HG03354 (cell line): Measurements from ENCODE around the gene PUSL1.

ENCODE experiments used
- ATAC-seq: cut with Tn5 transposase; IDR thresholded peaks from one replicate; pipeline ENCODE4 v1.9.1; 2021; ENCODE audit warnings: mild to moderate bottlenecking; ENCODE audit not compliant: unreplicated experiment, poor library complexity, severe bottlenecking

PUSL1 gene

DNA sequence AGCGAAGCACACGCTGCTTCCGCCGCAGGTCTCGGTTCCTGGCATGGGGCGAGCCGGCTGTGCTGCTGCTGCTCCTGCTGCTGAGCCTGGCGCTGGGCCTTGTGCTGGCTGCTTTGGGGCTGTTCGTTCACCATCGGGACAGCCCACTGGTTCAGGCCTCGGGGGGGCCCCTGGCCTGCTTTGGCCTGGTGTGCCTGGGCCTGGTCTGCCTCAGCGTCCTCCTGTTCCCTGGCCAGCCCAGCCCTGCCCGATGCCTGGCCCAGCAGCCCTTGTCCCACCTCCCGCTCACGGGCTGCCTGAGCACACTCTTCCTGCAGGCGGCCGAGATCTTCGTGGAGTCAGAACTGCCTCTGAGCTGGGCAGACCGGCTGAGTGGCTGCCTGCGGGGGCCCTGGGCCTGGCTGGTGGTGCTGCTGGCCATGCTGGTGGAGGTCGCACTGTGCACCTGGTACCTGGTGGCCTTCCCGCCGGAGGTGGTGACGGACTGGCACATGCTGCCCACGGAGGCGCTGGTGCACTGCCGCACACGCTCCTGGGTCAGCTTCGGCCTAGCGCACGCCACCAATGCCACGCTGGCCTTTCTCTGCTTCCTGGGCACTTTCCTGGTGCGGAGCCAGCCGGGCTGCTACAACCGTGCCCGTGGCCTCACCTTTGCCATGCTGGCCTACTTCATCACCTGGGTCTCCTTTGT is 25.3 kb downstream of the PUSL1 start:
- ATAC-seq, result no peak

DNA sequence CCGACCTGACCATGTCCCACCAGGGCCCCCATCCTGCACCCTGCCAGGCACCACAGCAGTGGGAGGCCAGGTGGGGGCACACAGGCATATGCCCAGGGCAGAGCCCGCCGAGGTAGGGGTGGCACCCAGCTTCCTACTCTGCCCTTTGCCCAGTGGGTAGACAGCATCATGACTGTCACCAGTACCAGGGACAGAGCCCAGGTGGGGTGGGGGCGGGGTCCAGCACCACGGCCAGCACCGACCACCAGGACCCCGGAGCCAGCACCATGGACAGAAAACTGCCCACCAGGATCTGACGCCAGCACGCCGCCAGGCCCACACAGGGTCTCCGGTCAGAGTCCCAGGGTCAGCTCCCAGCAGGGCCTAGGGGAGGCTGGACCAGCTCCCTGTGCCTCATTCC is 26.4 kb downstream of the PUSL1 start:
- no peak for ATAC-seq

DNA sequence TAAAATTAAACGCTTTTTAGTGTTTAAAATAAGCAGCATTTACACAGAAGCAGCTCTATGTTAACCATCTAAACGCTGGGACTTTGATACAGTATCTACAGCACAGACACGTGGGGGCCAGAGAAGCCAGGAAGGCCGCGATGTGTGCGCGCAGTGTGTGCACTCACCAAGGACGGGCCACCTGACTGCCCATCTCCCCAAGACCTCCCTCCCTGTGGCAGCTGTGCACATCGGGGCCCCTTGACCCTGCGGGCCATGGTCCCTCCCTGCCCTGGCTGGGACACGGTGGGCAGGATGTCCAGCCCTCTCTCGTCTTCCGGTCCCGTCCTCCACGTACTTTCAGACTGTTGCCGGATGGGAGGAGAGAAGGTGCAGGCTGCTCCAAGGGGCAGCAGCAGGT is 26.9 kb downstream of the PUSL1 start:
- ATAC-seq, result no peak

DNA sequence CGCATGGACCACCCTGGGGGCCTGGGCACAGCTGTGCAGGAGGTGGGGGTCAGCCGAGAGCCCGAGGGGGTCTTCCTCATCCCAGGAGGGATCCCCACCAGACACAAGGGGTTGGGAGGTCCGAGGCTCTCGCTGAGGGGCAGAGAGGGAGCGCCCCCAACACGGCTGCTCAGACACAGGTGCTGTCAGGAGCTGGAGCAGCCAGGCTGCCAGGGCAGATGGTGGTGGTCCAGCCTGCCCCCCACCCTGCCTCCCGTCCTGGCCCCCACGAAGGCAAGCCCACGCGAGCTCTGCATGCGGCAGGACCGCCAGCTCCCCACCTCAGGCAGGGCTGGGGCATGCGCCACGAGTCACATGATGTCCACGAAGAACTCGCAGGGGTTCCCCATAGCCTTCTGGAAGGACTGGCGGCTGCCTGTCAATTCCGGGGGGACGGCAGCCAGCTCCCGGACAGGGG is 27.4 kb downstream of the PUSL1 start:
- no peak for ATAC-seq

DNA sequence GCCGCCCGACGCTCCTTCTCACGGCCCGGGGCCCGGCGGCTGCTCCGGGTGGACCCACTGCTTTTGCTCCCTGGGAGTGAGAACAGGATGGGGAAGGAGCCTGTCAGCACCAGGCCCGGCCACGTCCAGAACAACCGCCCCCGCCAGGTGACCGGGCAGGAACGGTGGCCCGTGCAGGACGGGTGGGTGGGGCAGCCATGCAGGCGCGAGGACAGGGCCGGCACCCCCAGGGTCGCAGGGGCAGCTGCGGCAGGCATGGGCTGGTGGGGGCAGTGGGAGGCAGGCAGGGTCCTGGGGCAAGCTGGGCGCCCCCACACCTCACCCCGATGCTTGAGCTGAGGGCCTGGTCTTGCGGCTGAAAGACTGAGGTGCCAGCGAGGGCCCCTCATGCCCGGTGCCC is 28.0 kb downstream of the PUSL1 start:
- ATAC-seq, result no peak

DNA sequence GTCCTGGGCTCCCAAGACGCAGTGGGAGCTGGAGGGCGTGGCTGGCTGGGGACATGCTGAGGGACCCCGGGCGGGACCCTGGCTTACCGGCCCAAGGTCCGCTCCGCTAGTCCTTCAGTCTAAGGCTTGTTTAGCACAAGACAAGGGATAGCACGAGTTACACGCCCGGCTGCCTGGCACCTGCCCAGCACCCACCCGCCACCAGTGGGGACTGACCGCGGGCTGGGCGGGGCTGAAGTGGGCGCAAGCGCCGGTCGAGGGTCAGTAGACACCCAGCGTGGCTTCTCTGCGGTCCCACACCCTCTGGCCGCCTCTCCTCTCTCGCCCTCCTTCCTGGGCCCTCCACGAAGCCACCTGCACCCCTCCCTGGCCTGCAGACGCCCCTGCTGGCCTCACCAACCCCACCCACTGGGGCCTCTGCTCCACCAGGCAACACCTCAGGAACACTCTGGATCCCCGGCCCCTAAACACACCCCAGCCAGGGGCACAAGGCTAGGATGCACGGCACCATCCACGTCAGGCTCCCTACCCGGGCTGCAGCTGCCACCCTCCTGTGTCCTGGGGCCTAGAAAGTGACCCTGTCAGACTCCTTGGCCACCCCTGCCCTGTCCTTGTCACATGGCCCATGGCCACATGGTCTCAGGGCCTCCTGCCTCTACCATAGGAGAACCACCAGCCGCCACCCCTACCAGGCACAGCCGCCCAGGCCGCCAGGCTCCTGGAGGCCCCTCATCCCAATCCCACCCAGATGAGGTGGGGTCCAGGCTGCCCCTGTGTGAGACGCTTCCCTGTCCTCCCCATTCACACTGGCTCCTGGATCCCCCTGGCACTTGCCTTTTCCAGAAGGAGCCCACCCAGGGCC is 28.8 kb downstream of the PUSL1 start:
- ATAC-seq, result no peak

DNA sequence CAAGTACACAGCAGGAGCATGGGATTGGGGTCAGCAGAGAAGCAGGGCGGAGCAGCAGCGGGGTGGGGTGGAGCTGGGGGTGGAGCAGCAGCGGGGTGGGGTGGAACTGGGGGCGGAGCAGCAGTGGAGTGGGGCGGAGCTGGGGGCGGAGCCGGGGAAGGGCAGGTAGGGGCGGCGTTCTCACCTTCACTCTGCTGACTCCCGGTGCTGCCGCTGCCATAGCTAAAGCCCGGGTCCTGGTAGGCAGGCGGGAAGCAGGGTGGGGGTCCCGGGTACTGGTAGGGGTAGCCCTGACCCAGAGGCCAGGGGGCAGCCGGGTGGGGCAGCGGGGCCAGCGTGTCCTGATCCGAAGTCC is 29.4 kb downstream of the PUSL1 start:
- no peak for ATAC-seq

DNA sequence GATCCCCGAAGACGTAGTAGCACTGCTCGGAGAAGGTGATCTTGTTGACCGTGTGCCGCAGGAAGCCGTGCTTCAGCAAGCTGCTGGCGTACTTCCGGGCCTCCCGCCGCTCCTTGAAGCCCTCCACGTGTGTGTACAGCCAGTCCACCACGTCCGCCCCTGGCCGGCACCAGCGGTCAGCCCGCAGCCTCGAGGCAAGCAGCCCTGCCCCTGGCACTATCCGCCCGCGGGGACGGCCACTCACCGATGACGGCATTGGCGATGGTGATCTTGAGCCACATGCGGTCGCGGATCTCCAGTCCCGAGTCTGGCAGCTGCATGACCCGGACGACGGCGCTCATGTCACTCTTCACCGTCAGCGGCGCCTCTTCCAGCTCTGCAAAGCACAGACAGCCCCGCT is 29.9 kb downstream of the PUSL1 start:
- no peak for ATAC-seq

DNA sequence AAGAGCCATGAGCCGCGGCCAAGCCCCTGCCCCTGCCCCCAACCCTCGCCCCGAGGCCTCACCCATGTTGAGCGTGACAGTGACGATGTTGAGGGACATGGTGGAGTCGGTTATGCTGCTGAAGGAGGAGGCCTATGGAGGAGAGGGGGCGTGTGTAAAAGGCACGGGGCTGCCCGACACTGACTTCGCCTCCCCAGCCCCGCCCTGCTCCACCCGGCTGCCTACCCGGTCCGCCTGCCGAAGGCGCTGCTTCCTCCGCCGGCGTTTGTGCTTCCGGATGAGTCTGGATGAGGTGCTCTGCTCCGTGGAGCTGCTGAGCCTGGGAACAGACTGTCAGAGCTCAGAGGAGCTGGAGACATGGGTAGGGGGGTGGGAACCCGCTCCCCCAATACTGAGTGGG is 31.8 kb downstream of the PUSL1 start:
- no peak for ATAC-seq

DNA sequence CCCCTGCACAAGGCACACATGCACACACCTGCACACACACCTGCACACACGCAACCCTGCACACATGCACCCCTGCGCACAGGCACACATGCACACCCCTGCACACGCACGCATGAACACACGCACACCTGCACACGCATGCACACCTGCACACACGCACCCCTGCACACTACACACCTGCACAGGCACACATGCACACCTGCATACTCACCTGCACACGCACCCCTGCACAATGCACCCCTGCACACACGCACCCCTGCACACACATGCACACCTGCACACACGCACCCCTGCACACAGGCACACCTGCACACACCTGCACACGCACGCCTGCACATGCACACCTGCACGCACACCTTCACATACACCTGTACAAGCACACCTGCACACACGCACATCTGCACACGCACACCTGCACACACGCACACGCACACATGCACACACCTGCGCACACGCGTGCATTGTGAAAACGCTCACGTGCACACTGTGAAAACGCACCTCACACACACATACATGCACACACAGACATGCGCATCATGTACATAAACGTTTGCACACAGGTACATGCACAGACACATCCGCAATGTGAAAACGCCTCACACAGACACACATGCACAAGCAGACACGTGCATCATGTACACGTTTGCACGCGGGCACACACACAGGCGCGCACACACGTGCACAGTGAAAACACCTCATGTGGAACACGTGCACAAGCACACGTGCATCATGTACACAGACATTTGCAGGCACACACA is 32.6 kb downstream of the PUSL1 start:
- no peak for ATAC-seq

DNA sequence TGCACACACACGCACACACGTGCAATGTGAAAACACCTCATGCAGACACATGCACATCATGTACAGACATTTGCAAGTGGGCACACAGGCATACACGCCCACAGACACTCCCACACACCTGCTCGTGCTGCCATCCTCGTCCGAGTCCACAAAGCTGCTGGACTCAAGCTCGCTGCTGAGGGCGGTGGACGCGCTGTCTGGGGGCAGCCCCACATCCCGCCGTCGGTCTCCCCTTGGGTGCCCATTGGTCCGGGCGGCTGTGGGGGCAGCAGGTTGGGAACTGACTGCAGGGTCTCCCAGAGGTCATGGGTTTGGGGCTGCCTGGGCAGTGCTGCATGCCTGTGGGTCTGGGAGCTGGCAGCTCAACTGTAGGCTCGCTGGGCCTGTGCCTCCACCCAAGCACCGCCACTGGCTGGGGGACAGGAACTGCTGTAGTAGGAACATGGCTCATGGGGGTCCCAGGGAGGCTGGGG is 33.2 kb downstream of the PUSL1 start:
- no peak for ATAC-seq

DNA sequence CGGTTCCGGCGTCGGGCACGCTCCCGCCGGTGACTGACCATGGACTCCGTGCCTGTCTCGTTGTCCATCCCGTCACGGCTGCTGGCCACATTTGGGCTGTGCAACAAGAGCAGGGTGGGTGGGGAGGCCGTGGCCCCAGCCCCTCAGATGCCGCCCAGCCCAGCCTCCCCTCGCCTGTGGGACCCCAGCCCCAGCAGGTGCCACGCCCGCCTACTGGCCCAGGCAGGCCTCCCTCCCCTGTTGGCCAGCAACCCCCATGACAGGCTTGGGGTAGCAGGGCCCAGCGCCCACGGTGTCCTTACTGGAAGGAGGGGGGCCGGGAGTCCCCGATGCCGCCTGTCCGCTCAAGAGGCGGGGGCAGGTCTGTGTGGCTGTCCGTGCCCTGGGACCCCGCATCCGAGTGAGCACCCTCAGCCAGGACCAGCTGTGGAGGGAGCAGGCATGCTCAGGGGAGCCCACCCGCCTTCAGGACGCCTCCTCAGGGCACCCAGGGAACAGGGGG is 33.7 kb downstream of the PUSL1 start:
- no peak for ATAC-seq

DNA sequence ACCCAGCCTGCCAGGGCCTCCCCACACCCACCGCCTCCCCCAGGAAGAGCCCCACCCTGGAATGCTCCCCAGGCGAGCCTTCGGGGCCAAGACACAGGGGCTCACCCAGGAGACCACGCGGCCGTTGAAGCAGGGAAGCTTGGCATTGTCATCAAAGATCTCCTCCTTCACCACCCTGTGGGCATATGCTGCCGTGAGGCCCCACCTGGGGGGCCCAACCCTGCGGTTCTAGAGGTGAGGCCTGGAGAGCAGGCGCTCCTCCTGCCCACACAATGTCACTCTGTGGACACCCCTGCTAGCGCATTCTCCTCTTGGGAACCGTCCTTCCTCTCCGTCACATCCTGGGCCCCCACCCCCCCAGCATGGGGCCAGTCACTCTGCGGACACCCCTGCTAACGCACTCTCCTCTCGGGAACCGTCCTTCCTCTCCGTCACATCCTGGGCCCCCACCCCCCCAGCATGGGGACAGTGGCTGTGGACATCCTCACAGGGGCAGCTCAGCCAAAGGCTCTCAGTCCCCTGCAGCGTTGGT is 34.3 kb downstream of the PUSL1 start:
- ATAC-seq, result no peak

DNA sequence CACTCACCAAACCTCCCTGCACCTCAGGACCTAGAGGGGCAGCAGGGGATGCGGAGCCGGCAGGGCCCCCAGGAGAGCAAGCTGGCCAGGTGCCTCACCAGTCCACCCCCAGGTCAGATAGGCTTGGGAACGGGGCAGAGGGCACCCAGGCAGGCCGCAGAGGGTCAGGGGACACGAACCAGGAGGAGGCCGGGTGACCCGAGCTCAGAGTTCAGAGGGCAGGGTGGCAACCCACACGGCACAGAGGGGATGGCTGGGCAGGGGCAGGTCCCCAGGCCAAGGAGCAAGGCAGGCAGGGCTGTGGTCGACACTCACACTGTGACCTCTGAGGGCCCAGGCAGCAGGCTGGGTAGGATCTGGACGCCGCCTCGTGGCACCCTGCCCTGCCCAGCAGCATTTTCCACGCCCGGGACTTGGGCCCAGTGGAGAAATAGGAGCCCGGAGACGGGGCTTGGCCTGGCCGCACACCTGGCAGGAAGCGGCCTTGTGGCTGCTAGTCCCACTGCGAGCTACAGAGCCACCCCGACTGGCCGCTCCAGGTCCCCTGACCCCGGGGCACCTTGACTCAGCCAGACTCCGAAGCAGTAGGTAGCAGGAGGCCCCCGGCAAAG is 35.5 kb downstream of the PUSL1 start:
- ATAC-seq, result no peak

DNA sequence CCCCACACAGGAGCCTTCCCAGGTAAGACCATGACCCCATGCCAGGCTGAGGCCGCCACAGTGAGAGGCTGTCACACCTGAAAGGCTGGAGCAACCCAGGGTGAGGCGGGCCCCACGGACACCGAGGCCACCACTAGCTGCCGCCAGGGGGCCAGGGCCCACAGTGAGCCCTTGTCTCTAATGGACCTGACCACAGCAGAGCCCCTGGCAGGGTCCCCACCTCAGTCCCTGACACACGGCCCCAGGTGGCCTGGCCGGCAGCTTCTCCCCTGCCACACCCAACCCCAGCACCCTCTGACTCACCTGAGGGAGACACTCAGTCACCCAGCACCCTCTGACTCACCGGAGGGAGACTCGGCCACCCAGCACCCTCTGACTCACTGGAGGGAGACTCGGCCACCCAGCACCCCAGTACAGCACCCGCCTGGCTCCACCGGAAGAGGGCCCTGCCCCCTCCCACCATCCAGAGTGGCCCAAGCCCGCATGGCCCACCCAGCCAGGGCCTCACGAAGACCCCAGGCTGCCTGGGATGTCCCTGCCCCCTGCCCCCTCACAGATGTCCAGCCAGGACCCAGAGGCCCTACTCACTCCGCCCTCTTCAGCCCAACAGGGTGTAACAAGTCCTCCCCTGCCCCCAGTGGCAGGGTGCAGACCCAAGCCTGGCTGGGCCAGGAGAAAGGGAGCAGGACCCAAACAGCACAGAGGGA is 36.4 kb downstream of the PUSL1 start:
- ATAC-seq, result no peak

DNA sequence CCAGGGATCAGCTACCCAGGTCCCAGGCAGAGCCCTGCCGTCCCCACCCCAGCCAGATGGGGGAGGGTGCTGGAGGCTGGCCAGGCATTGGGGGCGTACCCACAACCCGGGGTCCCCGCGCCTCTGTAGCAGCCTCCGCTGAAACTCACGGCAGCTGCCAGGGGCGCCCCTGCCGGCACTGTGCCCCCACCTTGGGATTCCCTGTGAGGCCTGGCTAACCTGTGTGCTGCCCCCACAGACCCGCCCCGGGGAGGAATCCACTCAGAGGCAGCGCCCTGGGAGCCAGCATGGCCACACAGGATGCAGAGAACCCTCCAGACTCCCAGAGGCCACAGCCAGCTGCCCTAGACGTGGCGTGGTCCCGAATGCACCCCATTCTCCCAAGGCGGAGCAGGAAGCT is 37.0 kb downstream of the PUSL1 start:
- no peak for ATAC-seq

DNA sequence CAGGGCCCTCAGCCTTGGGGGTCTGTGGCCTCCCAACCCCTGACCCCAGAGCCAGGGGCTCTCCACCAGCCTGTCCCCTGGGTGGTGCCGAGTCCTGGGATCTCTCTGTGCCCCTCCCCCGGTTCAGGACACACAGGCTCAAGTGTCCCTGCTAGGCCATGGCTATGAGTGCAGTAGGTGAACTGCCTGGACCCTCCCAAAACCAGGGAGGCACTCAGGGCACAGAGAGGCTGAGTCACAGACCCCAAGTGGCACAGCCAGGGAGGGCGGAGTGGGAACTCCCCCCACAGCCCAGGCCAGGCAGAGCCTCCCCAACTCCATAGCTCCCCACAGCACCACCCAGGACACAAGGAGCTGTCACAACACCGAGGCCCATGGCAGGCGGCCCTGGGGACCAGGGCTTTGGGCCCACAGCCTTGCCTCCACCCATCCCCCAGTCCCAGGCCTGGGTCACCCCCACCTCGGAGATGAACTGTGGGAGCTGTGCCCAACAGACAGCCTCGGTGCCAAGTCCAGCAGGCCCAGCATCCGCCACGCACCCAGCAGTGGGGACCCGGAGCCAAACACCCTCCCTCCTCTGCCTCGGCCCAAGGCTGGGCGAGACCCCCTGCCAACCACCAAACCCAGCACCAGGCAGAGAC is 37.6 kb downstream of the PUSL1 start:
- ATAC-seq, result no peak

DNA sequence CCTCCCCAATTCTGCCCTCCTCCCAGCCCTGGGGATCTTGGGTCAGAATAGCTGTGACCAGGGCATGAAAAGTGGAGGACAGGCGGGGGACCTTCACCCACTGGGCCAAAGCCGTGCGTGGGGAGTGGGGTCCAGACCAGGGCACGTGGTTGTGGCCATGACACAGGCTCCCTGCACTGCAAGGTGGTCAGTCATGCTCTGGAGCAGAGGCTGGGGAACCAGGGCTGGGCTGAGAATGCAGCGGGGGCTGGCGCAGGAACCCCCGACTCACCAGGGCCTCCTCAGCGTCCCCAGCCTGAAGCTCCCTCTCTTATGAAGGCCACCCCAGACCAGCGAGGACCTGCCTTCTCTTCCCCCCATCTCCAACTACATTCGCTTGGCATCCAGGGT is 38.1 kb downstream of the PUSL1 start:
- ATAC-seq, result no peak
